Activated T-cell treated with anti-CD3 and anti-CD28 coated beads for 4 hours (primary cell): Measurements from ENCODE around the gene CCNG2.

Source experiments
- DNase-seq: peaks from one replicate; pipeline ENCODE4 v3.0.0-alpha.2; 2020

The CCNG2 gene

DNA sequence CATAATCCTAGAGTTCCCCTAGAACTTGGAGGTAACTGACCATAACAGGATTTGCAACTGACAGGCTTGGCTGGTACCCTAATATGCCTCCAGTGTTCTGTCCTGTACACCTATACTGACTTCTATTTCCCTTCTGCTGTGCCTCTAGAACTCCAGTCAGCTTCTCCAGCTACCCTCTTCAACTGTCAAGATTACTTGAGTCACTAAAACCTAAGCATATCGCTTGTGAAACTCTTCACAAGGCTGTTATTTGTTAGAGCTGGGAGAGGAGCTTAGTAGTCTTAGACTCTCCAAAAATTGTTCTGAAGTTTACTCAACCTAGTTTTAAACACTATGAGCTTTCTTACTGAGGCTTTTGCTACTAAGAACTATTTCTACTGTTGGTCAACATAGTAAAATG, 52.0 kb downstream of the CCNG2 start:
- no peak for DNase-seq

DNA sequence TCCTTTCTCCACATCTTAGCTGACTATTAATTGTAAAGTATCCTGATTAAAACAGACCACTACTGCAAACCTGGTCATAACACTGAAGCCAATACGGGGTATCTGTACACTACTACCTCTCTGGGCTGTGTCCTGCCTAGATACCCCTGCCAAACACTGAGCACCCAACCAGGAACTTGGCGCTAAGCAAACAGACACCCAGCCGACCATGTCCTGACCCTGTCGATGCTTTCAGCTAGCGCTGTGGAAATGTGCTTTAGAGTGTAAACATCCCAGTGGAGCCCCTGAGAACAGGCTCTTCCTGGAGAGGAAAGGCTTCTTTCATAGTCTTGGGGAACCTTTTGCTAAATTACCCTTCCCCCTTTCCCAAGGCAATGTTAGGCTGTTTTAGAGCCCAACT, 52.9 kb downstream of the CCNG2 start:
- DNase-seq = no peak

DNA sequence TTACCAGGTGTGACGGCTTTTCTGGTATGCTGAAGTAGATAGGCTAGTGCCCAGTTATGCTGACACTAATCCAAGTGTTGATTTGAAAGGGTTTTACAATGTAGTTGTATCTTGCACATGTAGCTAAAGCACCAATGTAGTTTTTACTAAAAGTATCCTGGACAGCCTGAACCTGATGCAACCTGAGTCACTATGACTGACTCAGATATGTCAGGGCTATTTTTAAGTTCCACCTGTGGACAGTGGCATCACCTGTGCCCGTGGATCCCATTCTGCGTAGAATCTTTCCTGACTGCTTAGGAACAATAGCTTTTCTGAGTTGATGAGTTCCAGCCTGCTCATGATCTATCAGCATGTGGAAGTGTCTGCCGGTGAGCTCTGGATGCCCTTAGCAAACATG, 58.1 kb downstream of the CCNG2 start:
- no peak for DNase-seq

DNA sequence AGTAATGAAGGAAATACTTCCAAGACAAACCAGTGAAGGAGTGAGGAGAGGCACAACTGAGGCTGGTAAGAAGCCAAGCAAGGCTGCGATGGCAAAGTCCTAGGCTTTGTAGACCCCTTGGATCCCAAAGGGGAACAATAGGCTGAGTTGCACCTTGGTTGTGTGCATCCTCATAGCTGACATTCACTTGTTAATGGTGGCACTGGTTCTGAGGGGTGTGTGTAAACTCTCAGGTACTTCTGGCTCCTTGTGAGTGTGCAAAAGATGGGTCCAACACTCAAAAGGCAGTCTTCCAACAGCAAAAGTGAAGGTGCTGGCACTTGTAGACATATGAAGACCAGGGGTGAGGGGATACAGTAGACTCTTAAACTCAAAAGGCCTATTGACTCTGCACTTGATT, 60.5 kb downstream of the CCNG2 start:
- no peak for DNase-seq

DNA sequence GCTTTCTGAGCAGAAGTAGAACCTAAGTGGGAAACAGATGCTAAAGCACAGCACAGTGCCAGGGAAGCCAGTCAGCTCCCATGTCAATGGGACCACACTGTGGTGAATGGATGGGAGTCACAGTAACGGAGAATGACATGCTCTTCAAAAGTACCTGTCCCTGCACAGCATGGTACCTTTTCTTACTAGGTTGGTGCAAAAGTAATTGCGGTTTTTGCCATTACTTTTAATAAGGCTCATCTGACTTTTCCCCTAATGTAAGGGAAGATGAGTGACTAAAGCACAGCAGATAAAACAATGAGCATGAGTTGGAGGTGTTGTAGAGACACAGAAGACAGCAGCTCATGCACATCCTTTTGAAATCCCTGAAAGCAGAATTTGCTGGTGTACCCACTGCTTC, 62.3 kb downstream of the CCNG2 start:
- DNase-seq = no peak
